Amygdala (tissue), 56 donors: Measurements from ENCODE around the gene DNM3.

ENCODE experiments used
- DNase-seq, 56 donors: peaks; one replicate each; lab custom pipeline; 2025; lab: John Stamatoyannopoulos, UW

Gene DNM3

DNA sequence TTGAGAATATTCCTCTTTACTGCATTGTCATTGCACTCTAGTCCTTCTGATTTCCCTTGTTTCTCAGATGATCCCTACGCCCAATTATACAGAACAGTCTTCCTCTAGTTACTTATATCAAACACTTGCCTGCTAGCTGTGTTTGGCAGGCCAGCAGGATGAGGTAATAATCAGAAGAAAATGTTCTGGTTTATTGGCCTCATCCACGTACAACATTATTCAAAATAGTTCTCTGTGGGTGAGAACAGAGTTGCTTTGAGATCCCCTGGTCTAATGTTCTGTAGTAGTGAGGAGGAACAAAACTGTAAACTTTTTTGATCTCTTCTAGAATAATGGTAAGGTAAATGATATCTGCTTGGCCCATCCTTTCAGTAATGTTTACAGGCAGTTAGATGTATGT is 556.9 kb downstream of the DNM3 start:
- no peak for DNase-seq

DNA sequence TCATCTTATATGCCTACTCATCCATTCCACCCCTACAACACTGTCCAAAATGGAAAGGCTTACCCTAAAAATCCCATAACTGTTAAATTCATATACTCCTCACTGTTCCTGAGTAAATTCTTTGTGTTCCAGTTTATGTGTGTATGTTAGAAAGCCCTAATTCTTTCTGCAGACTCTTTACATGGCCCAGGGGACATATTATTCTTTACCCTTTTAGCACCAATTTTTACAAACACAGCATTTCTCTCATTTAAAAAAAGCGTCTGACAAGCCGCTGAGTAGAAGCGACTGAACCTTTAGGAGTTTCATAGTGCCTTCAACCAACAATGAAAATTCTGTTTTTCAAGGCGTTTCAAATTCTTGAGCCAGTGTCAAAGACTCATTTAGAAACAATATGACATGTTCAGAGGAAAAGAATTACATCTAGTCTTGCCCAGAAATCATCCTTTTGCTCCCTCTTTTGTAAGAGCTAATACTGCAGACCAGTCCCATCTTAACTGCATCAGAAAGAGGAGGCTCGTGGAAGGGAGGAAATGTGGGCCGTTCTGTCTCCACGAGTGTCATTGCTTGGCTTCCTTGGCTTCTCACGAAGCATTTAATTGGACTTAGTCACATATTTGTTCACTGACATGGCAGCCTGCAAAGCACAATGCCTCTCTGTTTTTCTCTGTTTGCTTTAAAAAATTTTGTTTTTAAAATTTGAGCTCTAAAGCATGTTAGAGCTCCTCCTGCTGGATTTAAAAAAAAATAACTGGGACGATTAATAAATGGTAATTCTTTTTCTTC is 557.9 kb downstream of the DNM3 start:
- peak in 36 of 56 donors; percentile 5 to 74 (median 36) for DNase-seq

DNA sequence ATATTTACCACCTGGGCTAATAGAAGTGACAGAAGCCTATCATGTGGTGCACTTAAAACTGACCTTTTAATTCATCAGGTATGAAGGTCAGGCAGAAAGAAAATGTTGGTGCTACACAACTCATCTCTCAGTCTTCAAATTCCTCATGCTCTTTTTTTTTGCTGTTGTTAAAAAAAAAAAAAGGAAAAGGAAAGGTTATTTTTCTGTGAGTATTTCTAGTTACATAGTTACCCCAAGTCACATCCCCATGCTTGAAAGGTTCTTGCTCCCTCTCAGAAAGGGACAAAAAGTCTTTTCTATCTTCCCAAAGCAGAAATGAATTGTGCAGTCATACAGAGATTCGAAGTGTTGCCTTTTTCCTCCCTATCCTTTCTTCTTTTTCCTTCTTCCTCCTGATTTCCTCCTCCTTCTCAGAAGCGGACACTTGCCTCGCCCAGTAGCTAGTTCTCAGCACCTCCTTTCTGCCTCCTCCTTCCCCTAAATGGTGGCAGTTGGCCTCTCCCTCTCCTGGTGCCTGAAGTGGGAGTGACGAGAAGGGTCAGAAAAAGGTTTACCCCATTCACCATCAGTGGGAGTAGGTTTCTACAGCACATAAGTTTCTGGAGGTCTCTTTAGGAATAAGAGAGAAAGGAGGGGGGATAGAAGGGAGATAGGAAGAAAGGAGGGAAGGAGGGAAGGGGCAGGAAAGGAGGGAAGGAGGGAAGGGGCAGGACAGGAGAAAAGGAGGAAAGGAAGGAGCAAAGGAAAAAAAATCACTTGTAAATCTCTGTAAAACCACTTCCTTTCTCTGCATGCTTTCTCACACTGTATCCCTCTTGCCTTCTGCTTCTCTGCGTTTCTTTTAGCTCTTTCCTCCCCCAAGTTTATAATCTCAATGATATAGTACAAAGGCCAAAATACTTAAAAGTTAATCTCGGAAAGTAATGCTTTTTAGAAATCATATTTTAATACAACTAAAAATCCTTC is 558.7 kb downstream of the DNM3 start:
- DNase-seq = no peak

DNA sequence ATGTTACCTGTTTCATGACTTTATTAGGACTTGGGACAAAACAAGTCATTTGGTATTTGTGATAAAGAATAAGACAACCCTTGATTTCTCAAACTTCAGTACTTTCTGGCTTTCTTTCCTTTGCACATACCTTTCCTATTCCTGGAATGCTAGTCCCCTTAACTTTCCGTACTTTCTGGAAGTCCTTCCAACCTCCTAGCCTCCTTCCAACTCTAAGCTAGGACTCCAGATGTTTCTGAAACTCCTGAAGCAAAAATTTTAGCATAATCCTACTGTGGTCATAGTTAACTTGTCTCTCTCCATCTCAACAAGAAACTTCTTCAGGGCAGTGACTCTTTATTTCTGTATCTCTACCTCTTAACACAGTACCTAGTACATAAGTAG is 559.4 kb downstream of the DNM3 start:
- no peak for DNase-seq

DNA sequence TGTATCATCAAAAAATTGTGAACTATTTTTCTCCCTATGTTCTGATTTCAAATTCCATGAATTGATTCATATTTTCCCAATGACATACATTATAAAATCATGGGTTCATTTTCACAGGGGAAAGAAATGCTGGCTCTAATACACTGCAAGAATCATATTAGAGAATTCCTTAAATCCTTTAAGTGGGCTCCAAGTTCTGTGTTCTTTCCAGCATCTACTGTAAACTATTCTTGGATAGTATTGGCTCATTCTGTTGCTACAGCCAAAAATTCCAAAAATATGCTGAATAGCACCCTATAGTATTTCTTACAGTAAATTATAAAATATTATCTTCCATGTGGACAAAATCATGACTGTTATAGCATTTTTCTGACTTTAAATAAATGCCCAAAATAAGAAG is 560.2 kb downstream of the DNM3 start:
- DNase-seq = no peak

DNA sequence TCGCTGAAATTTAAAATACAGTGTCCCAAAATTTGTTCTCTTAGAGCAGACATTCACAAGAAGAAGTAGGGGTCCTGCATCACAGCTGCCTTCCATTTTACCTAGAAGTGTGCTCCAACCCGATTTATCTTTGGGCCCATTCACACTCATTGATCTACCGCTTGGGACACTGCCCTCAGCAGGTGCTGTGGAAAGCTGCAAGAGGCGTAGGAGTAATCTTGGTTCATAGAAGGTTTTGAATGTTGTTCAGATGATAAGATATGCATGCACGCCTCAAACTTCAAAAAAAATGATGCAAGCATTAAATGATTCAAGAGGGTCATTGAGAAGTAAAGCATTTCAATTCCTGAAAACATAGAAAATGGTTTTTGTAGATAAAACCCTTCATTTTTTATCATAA is 560.6 kb downstream of the DNM3 start:
- DNase-seq = no peak

DNA sequence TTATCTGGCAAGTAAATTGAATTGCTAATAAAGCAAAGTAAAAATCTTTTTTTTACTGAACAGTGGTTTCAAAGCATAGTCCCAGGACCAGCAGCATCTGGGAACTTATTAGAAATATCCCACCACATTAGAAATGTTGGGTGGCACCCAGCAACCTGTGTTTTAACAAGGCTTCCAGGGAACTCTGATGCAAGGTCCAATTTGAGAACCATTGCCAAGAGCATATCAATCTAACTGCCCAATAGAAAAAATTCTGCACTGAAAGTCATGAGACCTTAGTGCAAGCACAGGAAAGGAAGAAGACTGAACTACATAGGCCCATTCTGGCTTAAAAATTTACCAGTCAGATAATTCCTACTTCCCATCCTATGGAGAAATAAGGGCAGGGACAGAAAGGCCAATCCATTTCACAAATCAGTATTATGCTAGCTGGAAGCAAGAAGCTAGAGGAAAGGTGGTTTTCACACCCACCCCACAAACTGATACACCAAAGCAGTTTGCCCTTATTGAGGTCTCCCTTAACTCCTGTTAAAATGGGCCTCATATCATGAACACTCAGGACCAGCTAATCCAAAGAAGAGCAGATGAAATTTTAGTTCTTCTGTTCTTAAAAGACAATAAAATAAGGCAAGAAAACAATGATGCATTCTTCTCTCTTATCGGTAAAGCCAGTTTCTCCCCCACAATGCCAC is 561.7 kb downstream of the DNM3 start:
- DNase-seq = no peak

DNA sequence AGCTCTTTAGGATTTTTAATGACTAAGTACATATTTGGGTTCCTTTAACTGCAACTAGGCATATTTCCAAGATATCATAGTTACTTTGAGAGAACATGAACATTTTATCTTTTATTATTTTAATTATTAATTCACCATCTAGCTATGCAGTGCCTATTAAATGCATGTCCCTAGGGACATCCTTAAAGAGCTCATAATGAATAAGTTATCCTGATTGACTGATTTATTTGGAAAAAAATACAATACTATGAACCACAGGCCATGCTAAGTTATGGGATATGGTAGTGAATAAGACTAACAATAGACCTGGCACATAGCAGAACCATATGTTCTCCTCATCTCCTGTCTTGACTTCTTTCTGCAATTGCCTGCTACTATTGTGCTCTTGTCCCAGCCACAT is 562.8 kb downstream of the DNM3 start:
- DNase-seq = no peak

DNA sequence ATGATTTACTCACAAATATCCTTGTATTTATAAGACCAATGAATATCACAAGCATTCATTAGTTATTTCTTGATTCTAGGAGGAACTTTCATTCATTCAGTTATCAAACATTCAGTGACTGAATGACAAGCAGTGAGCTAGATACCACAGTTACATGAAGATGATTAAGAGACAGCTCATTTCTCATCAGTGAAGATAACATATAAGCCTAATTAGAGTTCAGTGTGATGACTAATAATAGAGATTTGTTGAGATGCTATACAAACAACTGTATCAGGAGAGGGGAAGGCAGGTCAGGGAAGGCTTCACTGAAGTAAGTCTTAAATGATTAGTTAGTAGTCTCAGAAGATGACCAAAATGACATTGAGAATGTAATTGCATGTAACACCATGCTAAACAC is 564.6 kb downstream of the DNM3 start:
- DNase-seq = no peak

DNA sequence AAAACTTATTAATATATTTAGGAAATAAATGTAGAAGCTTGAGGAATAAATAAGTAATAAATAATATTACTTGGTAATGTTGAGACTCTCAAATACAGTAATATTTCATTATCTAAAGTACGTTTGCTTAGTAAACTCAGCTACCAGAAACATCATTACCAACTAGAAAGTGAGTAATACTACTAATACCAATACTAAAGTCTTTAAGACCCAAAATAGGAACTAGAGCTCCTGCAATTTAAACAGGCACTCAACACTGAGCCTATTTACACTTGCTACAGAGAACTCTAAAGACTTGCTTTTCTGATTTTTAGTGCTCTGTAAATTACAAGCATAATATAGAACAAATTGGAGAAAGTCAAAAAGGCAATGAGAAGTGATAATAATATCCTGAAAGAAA is 565.7 kb downstream of the DNM3 start:
- no peak for DNase-seq

DNA sequence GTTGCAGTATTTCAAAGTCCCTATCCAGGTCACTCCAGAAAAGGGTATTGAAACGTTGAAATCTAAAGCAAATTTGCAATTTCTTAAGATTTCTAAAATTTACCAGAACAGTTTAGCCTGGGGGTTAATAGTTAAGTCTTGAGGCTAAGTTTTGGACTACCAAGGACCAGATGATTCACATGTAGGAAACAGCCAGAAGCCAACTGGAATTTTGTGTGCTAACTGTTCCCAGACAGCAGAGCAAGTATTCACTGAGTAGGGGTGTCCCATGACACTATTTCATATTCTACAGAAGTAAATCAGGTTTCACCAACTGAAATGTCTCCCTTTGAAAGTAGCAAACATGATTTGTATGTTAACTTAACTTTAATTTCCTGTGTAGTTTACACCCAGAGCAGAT is 567.7 kb downstream of the DNM3 start:
- DNase-seq = no peak

DNA sequence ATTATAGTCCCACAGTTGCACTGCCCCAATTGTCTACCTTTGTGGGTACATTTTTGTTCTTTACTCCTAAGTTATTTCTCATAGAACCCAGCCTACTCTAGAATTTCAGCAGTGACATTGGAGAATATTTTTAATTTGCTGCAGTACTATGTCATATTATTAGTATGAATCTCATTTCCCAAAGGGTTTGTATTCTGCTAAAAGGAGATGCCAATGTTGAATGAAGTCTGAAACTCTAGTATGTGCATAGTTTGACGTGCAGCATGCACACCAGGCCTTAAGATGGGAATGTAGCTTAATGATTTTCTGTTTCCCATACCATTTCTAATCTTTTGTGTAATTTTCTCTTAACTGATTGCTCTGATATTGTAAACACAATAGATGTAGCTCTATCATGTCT is 568.7 kb downstream of the DNM3 start:
- DNase-seq = no peak

DNA sequence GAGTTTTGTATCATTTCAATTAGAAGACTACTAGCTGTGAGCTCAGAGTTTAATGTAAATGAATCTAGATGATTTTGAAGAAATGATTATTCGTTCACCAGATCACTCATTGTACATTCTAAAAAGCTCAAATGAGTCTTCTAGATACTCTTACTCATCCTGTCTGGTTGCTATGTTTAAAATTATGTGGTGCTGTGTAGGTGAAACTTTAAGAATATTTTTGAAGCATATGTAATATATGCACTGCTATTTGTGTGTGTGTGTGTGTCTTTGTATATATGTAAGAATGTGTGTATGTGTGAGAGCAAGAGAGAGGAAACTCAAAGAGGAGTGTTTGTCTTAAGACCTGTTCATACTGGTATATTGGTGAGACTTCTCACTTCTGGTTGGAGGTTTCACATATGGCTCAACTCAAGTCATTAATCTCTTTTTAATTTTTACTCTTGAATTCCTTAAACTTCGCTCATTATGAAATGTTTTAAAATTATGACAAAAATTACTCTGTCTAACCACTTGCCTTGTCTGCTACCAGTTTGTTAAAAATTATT is 570.6 kb downstream of the DNM3 start:
- no peak for DNase-seq

DNA sequence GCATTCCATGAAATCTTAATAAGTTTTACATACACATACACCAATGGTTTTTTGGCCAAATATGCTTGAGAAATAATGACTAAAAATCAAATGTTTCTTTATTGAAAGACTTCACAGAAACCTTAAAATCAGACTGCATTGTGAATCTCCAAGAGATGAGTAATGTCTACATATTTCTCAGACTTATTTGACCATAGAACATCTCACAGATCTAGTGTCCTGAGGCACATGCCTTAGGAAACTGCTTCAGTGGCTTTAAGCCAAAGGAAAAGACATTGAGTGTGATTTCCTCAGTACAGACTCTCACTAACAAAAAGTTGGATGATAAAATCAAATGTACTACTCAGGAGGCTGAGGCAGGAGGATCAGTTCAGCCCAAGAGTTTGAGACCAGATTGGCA is 573.0 kb downstream of the DNM3 start:
- DNase-seq = no peak

DNA sequence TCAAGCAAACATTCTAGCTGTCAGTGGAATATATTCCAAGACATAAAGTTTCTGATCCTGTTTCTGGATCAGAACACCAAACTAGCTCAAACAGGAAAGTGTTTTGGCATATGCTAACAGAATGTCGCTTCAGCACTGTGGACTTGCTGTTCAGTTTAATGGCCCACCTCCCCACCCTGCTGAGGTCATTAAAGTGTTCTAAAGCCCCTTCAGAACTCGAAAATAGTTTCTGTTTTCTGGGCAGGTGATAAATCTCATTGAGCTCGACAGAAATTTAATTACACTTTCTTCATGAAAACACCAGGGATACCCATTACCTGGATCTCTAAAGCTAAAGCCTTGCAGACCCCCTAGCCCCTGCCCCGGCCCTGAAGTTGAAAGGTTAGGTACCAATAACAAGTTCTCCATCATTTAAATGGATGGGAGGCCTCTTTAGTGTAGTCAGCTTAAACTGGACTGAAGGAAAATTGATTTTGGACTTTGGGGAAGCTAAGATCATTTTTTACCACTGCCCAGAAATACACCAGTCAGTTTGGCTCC is 575.3 kb downstream of the DNM3 start:
- no peak for DNase-seq

DNA sequence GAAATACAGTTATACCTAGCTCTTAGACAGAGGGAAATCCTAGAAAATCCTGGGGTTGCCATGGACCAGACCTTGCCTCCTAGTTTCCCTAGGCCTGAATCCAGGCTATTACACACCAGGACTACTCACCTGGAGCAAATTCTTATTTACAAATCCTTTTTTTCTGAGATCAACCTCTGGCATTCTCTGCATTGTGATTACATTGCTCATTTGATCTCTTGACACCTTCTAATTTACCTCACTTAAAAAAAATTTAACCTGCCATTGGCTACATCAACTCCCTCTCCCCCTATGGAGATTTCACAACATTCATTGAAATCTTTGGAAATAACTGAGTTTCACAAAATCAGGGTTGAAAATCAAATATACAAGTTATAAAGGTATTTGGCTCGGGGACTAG is 576.3 kb downstream of the DNM3 start:
- DNase-seq = no peak

DNA sequence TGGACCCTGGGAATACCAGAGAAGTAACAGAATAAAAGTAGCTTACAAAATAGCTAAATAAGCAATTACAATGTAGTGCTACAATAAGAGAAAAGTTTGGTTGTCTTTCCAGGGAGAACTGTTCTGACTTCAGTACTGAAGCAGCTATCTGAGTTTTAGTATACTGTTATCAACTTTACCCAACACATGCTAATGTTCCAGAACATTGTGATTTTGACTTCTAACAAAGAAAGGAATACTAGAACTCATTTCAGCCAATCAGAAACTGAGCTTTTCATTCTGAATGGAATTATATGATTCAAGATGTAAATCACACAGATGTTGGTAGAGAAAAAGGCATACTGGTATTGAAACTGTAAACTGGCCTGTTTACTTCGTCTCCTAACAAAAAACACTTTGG is 579.1 kb downstream of the DNM3 start, which contains the start of gene C1orf105:
Gene C1orf105 (plus strand): TSS at position 301 of the 400 bp plus-strand sequence. CDS start 201 bp downstream, outside the sequence.
- no peak for DNase-seq

DNA sequence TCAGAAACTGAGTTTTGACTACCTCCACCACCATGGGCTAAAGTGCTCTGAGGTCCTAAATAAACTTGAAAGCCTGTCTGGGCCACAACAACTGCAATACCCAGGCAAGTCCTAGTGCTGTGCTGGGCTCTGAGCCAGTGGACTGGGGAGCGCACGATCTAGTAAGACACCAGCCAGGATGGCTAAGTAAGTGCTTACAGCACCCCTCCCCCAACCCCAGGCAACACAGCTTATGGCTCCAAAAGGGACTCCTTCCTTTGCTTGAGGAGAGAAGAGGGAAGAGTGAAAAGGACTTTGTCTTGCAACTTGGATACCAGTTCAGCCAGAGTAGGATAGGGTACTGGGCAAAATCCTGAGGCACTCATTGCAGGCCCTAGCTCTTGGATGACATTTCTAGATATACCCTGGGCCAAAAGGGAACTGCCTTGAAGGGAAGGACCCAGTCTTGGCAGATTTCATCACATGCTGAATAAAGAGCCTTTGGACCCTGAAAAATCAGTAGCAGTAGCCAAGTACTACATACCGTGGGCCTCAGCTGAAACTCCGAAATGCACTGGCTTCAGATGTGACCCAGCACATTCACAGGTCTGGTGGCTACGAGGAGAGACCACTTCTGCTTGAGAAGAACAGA is 580.8 kb downstream of the DNM3 start:
- DNase-seq = peak in 31 of 56 donors; percentile 3 to 73 (median 29)

DNA sequence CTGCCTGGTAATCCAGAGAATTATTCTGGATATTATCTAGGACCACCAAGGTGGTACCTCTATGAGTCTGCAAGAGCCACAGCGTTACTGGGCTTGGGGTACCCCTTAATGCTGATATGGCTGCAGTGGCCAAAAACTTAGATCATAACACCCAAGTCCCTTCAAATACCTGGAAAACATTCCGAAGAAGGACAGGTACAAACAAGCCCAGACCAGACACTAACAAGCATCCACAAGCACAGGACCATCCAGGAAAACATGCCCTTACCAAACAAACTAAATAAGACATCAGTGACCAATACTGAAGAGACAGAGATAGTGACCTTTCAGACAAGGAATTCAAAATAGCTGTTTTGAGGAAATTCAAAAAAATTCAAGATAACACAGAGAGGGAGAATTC is 582.0 kb downstream of the DNM3 start:
- no peak for DNase-seq

DNA sequence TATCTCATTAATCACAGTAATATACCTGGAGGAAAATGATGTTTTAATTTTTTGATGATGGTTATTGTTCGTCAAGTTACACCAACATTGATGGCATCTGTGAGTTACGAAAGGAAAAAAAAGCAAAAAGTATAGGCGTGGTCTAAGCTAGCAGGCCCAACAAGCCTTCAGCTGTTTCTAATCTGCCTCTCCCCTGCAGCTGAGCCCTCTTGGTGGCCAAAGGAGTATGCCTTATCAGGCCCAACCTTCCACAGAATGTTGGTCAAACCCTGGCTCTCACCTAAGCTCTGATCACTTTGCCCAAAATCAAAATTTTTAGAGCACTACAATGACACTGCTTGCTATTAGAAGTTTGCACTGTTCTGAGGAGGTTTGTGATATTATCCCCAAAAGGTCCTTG is 584.0 kb downstream of the DNM3 start:
- no peak for DNase-seq
